Measurements from ENCODE around the gene CREB5. TPM values are rescaled to one million over a fixed set of nuclear protein-coding genes. Genes with fewer than 3 reads are reported as not detected.

Gene CREB5
- total and polyA plus RNA-seq, 2 donors (not counting 3 experiments of a cell fraction or from before 2014, with no cell fraction given), result 19.6 to 28.4 TPM

DNA sequence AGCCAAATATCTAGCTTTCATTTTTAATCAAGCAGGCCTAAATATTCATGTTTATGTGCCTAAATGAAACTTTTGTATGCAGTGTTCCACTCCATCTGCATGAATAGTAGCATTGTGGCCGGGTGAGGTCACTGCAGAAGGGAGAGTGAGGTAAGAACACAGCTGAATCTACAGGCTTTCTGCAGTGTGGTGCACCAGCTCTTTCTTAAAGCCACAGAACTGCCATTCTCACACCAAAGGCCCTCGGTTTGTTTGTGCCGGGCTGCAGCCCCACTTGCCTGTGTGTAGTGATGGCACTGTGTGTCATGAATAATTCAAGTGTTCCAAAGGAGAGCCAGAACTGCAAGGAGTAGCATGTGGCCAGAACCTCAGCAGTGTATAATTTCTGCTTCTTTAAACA lies 341.7 kb downstream of the CREB5 start:
- DNase-seq (ENCODE audit: low read depth, low spot score), result no peak
- H3K4me1 ChIP-seq (ENCODE audit: control insufficient read depth, extremely low read depth, insufficient read depth, low read length), result peaks cover 6% of the 10 kb centered on the region
- ChIA-PET CTCF (interaction anchor here (0.7 to 1.1 kb wide), 2 partner anchors 19 to 72 kb away, joined by 3 read pairs; no protein-coding TSS in a partner anchor), POLR2A (no interaction called here)
- H3K4me2 ChIP-seq (ENCODE audit: insufficient read depth, low read length), result no peak overlapping the region
- no peaks in the 10 kb centered on the region for H3K36me3 ChIP-seq (ENCODE audit: control insufficient read depth in 2 of 2, extremely low read depth in 1 of 2, insufficient read depth in 2 of 2, low read length in 2 of 2)
- dilution Hi-C loops (cut with MboI; ENCODE audit: extremely low pct_ligation_motif_present, low sequenced_read_pairs) (no loop called here), intact Hi-C loops (cut with micrococcal nuclease) (no loop called here)
- no peaks in the 10 kb centered on the region for H3K9me1 ChIP-seq (replicated peaks; ENCODE audit: control insufficient read depth, extremely low read depth, insufficient read depth, low read length)
- H3K79me2 ChIP-seq (ENCODE audit: control insufficient read depth, insufficient read depth, low read length), result no peaks in the 10 kb centered on the region
- BruUV-seq (replicated peaks), result no TSS peak
- TF ChIP-seq POLR2AphosphoS5 (IDR thresholded peaks at IDR 0.05; ENCODE audit: insufficient read depth, low read depth, low read length) (no peak), MYC (IDR thresholded peaks at IDR 0.05; ENCODE audit: low read depth, low read length) (no peak), POLR2A (IDR thresholded peaks at IDR 0.05; ENCODE audit: low read depth, low read length) (no peak), MAX (IDR thresholded peaks at IDR 0.05; ENCODE audit: insufficient read depth, insufficient read length) (no peak), JUN (IDR thresholded peaks at IDR 0.05; ENCODE audit: borderline replicate concordance, insufficient read depth, insufficient read length, low read depth) (no peak), FOS (IDR thresholded peaks at IDR 0.05; ENCODE audit: borderline replicate concordance, insufficient read depth, low read length) (no peak), EZH2 (IDR thresholded peaks at IDR 0.05; ENCODE audit: borderline replicate concordance, low read depth, low read length, severe bottlenecking) (no peak), GATA2 (IDR thresholded peaks at IDR 0.05; ENCODE audit: insufficient read depth, insufficient read length, low read depth, low read length) (no peak)
- TF ChIP-seq, protein P1, sequence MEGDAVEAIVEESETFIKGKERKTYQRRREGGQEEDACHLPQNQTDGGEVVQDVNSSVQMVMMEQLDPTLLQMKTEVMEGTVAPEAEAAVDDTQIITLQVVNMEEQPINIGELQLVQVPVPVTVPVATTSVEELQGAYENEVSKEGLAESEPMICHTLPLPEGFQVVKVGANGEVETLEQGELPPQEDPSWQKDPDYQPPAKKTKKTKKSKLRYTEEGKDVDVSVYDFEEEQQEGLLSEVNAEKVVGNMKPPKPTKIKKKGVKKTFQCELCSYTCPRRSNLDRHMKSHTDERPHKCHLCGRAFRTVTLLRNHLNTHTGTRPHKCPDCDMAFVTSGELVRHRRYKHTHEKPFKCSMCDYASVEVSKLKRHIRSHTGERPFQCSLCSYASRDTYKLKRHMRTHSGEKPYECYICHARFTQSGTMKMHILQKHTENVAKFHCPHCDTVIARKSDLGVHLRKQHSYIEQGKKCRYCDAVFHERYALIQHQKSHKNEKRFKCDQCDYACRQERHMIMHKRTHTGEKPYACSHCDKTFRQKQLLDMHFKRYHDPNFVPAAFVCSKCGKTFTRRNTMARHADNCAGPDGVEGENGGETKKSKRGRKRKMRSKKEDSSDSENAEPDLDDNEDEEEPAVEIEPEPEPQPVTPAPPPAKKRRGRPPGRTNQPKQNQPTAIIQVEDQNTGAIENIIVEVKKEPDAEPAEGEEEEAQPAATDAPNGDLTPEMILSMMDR (IDR thresholded peaks at IDR 0.05; ENCODE audit: extremely low read depth in 1 of 2, insufficient read depth in 1 of 2, low read depth in 1 of 2, low read length in 2 of 2), result no peak
- H3K9ac ChIP-seq (replicated peaks; ENCODE audit: extremely low read depth, insufficient read depth, low read length), result no peak overlapping the region
- no peaks in the 10 kb centered on the region for H3K27me3 ChIP-seq (ENCODE audit: control insufficient read depth in 2 of 2, insufficient read depth in 2 of 2, low read length in 2 of 2)
- H2AFZ ChIP-seq (ENCODE audit: low read depth, low read length), result no peak overlapping the region
- H3K9me3 ChIP-seq (replicated peaks; ENCODE audit: control insufficient read depth, insufficient read depth, low read length), result no peaks in the 10 kb centered on the region
- no peak overlapping the region for H3K4me3 ChIP-seq (replicated peaks in 1 of 3; ENCODE audit: insufficient read depth in 1 of 3, low read depth in 1 of 3, low read length in 3 of 3)
- H3K27ac ChIP-seq (ENCODE audit: insufficient read depth, low read depth, low read length), result no peak overlapping the region
- no peak for FAIRE-seq
- no peaks in the 10 kb centered on the region for H4K20me1 ChIP-seq (replicated peaks; ENCODE audit: control insufficient read depth, extremely low read depth, insufficient read depth, low read length)

Measured in endothelial cell of umbilical vein (primary cell).